ENCODE data around the gene CCDC69. TPM values are rescaled to one million over a fixed set of nuclear protein-coding genes. Genes with fewer than 3 reads are reported as not detected.
A peak's percentile ranks its signal among the peaks of the same experiment; 100 is the strongest.

The CCDC69 gene
- total RNA-seq, 1 donor from 2014 or later: 1.2 TPM

DNA sequence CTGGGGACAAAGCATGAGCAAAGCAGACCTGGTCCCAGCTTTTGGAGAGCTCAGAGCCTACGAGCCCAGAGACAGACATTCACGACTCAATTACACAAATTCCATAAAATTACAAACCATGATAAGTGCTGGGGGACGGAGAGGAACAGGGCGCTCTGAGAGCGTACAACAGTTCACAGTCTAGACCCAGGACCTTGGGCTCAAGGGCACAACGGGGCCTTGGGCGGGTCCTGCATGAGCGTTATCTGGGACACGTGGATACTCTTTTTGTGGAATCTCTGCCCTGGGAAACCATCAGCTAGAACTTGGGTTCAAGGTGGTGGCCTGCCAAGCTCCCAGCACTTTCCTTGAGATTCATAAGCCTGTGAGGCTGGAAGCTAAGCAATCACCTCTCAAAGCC is 56.9 kb downstream of the CCDC69 start:
- Mint-ChIP-seq H3K4me3 (ENCODE audit: unreplicated experiment) (no peak overlapping the region), H3K36me3 (ENCODE audit: low read depth, unreplicated experiment) (no peaks in the 10 kb centered on the region), H3K27me3 (ENCODE audit: unreplicated experiment) (peaks cover 5% of the 10 kb centered on the region), H3K9me3 (ENCODE audit: unreplicated experiment) (no peaks in the 10 kb centered on the region), H3K4me1 (ENCODE audit: unreplicated experiment) (peaks cover 10% of the 10 kb centered on the region), H3K27ac (ENCODE audit: unreplicated experiment) (no peak overlapping the region)
- no peak for TF ChIP-seq CTCF (IDR thresholded peaks at IDR 0.05; ENCODE audit: unreplicated experiment)
- no peak for DNase-seq (ENCODE audit: low spot score)

- H3K4me1 Mint-ChIP-seq (ENCODE audit: unreplicated experiment): peaks cover 5% of the 10 kb centered on the region
- H3K27me3 Mint-ChIP-seq (ENCODE audit: unreplicated experiment): peaks cover 2% of the 10 kb centered on the region
- DNase-seq (ENCODE audit: low spot score): peak; percentile 80
- peak overlapping the region; percentile 42 for H3K27ac Mint-ChIP-seq (ENCODE audit: unreplicated experiment)
- H3K4me3 Mint-ChIP-seq (ENCODE audit: unreplicated experiment): no peak overlapping the region
- no peaks in the 10 kb centered on the region for H3K36me3 Mint-ChIP-seq (ENCODE audit: low read depth, unreplicated experiment)
- no peaks in the 10 kb centered on the region for H3K9me3 Mint-ChIP-seq (ENCODE audit: unreplicated experiment)
- peak; percentile 65 for TF ChIP-seq CTCF (IDR thresholded peaks at IDR 0.05; ENCODE audit: unreplicated experiment)
Observed at GRCh38 chr5:151164687-151165392, 59.1 kb downstream of the CCDC69 start.

- Mint-ChIP-seq H3K27ac (ENCODE audit: unreplicated experiment) (no peak overlapping the region), H3K36me3 (ENCODE audit: low read depth, unreplicated experiment) (no peaks in the 10 kb centered on the region), H3K9me3 (ENCODE audit: unreplicated experiment) (no peaks in the 10 kb centered on the region), H3K4me1 (ENCODE audit: unreplicated experiment) (peaks cover 13% of the 10 kb centered on the region), H3K27me3 (ENCODE audit: unreplicated experiment) (no peaks in the 10 kb centered on the region), H3K4me3 (ENCODE audit: unreplicated experiment) (no peak overlapping the region)
- TF ChIP-seq CTCF (IDR thresholded peaks at IDR 0.05; ENCODE audit: unreplicated experiment): no peak
- DNase-seq (ENCODE audit: low spot score): no peak
Observed at GRCh38 chr5:151162776-151163175, 61.1 kb downstream of the CCDC69 start.

GRCh38 chr5:151159649-151160373 is 64.1 kb downstream of the CCDC69 start:
- Mint-ChIP-seq H3K9me3 (ENCODE audit: unreplicated experiment) (no peaks in the 10 kb centered on the region), H3K36me3 (ENCODE audit: low read depth, unreplicated experiment) (no peaks in the 10 kb centered on the region), H3K4me1 (ENCODE audit: unreplicated experiment) (peaks cover 27% of the 10 kb centered on the region), H3K27ac (ENCODE audit: unreplicated experiment) (no peak overlapping the region), H3K4me3 (ENCODE audit: unreplicated experiment) (no peak overlapping the region), H3K27me3 (ENCODE audit: unreplicated experiment) (no peaks in the 10 kb centered on the region)
- TF ChIP-seq CTCF (IDR thresholded peaks at IDR 0.05; ENCODE audit: unreplicated experiment): no peak
- no peak for DNase-seq (ENCODE audit: low spot score)

DNA sequence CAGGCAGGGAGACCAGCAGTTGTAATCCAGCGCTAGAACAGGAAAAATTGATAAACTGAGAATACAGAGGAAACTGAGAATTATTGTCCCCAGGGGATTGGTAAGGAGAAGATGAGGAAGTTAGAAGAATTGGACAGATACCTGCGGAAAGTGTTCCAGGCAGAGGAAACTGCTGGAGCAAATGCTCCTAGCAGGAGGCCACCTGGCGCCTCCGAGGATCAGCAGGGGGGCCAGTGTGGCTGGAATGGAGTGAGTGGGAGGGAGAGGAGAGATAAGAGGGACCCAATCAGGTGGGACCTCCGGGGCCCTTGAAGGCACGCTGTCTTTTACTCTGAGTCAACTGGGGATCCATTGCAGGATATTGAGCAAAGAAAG is 65.6 kb downstream of the CCDC69 start:
- no peaks in the 10 kb centered on the region for H3K9me3 Mint-ChIP-seq (ENCODE audit: unreplicated experiment)
- no peaks in the 10 kb centered on the region for H3K27me3 Mint-ChIP-seq (ENCODE audit: unreplicated experiment)
- TF ChIP-seq CTCF (IDR thresholded peaks at IDR 0.05; ENCODE audit: unreplicated experiment): no peak
- H3K36me3 Mint-ChIP-seq (ENCODE audit: low read depth, unreplicated experiment): peaks cover 5% of the 10 kb centered on the region
- H3K27ac Mint-ChIP-seq (ENCODE audit: unreplicated experiment): no peak overlapping the region
- DNase-seq (ENCODE audit: low spot score): no peak
- H3K4me1 Mint-ChIP-seq (ENCODE audit: unreplicated experiment): peaks cover 29% of the 10 kb centered on the region
- peak overlapping the region; percentile 83 for H3K4me3 Mint-ChIP-seq (ENCODE audit: unreplicated experiment)

All from endothelial cell (in vitro differentiated cells).